Stimulated activated CD4-positive, alpha-beta T cell treated with anti-CD3 and anti-CD28 coated beads, Interleukin-15, amount 100 ng/mL, for 24 hours (primary cell): ENCODE results near the gene FCRLA.
"Not testable (repeated sequence)": the region's sequence is repeated elsewhere in the genome, so short reads cannot be mapped to it uniquely, and the experiment has no call there.

Source experiments
- DNase-seq: peaks from one replicate; pipeline ENCODE4 v3.0.0-alpha.2; 2020

The FCRLA gene

DNA sequence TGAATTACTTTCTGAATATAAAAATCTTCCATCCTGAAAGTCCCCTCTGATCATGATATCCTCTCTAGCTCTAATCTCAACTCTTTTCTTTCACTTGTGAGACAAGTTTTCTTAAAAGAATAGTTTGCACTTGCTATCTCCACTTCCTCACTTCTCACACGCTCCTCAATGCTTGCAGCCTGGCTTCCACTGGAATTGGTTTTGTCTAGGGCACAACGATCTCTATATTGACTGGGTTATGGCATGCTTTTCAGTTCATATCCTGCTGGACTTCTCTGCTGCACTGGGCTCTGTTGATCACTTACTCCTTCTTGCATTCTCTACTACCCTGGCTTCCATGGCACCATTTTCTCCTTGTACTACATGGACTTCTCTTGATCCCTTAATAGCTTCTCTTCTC is 474 bp downstream of the FCRLA start:
- DNase-seq = no peak

- no peak for DNase-seq
Observed at GRCh38 chr1:161709373-161709772, 2.3 kb downstream of the FCRLA start.

DNA sequence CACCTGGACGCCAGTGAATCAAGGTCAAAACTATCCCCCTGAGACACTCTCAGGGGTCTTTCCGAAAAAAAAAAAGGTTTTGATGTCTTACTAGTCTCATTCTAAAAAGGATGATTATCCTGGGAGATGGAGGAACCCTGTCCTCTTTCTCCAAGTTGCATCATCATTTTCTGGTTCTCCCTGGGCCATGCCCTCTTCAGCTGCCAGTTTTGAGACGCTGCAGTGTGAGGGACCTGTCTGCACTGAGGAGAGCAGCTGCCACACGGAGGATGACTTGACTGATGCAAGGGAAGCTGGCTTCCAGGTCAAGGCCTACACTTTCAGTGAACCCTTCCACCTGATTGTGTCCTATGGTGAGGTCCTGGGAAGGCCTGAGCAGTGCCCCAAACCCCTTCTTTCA is 3.5 kb downstream of the FCRLA start:
- DNase-seq = no peak

GRCh38 chr1:161718559-161719324 is 11.7 kb downstream of the FCRLA start:
- no peak for DNase-seq

- no peak for DNase-seq
Observed at GRCh38 chr1:161719325-161719611, 12.2 kb downstream of the FCRLA start.

- no peak for DNase-seq
Observed at GRCh38 chr1:161720422-161720821, 13.4 kb downstream of the FCRLA start.

DNA sequence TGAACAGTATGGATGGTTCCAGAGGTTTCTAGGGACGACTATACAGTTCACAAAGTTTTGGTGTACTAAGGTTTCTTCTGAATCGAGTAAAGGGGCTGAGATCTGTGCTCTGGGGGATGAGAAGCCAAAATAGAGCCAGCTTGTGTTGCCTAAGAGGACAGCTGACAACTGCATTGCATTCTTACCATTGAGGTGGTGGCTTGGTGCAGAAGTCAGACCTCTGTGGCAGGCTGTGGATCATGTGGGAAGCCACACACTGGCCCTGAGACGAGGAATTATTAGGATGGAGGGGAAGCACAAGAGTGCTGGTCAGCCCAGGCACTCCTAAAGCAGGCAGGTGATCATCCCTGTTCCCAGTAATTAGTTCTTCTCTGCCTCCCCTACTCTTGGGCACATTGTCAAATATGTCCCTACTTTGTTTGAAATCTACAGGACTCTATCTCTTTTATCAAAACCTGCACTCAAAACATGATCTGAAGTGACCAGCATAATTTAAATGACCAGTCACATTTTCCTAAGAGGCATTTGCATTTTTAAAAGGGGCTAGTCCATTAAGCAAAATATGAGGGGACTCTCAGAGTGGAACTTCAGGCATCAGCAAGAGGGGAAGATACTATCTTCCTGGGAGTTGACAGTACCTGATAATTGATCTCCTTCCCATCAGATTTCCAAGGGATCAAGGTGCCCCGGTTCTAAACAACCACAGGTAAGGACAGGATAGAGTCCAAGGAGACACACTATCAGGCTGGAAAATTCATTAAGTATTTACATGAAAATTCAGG is 14.1 kb downstream of the FCRLA start, which contains the start of gene FCRLB:
Gene FCRLB, plus strand, starts transcription at position 589 of the 782 bp plus-strand sequence. CDS start 1,129 bp downstream, outside the sequence.
- DNase-seq = no peak

- peak; percentile 20 for DNase-seq
Observed at GRCh38 chr1:161721738-161722343, 14.8 kb downstream of the FCRLA start.

GRCh38 chr1:161722406-161722805 is 15.4 kb downstream of the FCRLA start:
- no peak for DNase-seq

GRCh38 chr1:161723459-161724141 is 16.6 kb downstream of the FCRLA start:
- DNase-seq = no peak

- DNase-seq = not testable (repeated sequence)
Observed at GRCh38 chr1:161725258-161725907, 18.4 kb downstream of the FCRLA start.

DNA sequence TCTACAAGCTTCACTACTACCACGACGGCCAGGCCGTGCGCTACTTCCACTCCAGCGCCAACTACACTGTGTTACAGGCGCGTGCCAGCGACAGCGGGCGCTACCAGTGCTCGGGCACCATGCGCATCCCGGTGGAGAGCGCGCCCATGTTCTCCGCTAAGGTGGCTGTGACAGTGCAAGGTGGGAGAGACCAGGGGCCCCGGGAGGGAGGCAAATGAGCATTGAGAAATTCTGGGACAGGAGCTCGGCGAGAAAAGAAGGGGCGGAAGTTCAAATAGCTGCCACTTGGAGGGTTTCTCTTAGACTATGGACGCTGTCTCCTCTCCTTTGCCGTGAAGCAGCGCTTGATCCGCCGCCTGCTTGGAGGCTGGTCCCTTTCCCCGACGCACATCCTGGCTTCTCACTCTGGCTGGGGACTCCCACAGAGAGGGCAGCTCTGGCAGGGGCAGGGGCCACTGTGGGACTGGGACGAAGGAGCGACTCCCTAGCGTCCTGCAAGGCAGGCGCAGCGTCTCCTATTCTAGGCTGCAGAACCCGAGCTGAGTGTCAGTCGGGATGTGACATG is 19.0 kb downstream of the FCRLA start:
- peak; percentile 44 for DNase-seq

DNA sequence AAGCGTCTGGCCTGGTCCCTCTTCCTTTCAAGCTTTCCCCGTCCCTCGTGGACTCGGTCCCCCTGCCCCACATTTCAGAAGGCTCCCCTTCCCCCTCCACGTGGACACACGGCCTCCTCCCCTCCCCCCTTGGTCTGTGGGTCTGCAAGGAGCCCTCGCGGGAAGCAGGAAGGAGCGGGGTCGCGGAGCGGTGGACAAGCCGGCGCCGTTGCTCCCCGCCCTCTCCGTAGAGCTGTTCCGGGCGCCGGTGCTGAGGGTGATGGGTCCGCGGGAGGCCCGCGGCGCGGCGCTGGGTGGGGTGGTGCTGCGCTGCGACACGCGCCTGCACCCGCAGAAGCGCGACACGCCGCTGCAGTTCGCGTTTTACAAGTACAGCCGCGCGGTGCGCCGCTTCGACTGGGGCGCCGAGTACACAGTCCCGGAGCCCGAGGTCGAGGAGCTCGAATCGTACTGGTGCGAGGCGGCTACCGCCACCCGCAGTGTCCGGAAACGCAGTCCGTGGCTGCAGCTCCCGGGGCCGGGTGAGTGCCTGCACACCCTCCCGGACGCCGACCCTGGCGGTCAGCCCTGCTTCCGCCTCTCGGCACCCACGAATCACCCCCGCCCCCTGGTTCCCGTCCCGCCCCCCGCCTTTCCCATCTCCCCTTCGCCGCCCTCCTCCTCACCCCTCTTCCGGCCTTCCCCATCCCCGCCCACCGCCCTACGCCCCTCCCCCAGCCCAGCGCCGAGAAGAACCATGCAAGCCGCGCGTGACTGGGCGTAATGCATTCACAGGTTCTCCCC is 19.6 kb downstream of the FCRLA start:
- peak; percentile 75 for DNase-seq

DNA sequence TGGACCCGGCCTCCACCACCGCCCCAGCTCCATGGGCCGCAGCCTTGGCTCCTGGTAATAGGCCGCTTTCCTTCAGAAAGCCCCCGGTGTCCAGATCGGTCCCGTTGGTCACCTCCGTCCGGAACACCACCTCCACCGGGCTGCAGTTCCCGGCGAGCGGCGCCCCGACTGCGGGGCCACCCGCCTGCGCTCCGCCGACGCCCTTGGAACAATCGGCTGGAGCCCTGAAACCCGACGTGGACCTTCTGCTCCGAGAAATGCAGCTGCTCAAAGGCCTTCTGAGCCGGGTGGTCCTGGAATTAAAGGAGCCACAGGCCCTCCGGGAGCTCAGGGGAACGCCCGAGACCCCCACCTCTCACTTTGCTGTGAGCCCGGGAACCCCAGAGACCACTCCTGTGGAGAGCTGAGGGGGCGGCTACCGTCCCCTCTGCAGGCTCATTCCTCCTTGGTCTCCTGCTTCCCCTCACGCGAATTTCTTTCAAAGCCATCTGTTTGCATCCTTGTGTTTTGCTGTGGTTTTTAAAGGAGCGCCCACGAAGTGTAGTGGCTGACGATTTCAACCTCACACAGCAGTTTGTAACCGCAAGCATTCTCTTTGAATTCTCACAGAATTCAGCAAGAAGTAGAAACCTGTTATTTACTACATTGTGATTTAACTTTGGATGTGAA is 20.4 kb downstream of the FCRLA start:
- peak; percentile 38 for DNase-seq

DNA sequence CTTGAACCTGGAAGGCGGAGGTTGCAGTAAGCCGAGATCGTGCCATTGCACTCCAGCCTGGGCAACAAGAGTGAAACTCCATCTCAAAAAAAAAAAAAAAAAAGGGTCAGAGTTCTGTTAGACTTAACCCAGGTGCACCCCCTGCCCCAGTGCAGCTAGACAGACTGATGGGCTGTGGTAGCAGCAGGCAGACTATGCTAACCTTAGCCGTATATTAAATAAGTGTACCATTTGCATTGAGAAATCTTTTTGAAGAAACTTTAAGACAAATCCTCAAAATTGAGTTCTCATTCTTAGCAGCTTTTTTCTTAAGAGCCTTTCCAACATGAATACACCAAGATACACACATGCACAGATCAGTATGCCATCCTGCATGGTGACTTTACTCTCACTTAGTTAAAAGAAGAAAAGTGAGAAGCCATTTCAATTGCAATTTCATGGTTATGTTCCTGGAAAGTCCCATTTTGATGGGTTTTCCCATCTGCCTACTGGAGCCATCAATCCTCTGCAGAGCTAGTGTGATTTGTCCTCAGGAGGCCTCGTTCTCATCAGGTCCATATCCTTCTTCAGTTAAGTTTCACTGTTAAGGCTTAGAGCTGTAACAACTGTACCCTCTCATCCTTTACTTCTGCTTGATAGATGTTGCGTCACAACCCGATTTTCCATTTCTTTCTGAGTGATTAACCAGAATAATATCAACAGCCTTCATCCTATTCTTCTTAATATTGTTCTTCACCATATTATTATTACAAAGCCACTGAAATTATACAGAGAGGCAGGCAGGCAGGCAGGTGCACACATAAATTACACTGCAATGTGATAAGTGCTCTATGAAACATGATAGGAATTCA is 21.6 kb downstream of the FCRLA start:
- no peak for DNase-seq

DNA sequence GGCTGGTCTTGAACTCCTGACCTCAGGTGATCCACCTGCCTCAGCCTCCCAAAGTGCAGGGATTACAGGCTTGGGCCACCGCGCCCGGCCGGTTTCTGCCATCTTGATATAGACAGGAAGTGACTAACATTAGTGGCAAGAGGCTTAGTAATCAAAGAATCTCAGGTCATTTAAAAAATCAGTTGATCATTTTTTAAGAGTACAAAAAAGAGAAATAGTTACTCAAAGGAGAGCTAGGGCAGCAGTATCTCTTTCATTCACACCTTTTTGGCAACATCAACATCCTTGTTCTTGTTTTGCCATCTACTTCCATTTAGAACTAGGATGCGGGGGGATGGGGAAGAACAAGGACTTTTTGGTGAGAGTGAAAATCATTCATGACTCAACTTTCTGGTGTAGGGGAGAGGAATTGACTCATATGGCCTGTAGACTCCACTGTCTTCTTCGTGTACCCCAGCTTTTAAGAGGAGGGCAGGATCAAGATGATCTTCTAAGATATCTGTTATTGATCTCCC is 23.1 kb downstream of the FCRLA start:
- peak; percentile 53 for DNase-seq

DNA sequence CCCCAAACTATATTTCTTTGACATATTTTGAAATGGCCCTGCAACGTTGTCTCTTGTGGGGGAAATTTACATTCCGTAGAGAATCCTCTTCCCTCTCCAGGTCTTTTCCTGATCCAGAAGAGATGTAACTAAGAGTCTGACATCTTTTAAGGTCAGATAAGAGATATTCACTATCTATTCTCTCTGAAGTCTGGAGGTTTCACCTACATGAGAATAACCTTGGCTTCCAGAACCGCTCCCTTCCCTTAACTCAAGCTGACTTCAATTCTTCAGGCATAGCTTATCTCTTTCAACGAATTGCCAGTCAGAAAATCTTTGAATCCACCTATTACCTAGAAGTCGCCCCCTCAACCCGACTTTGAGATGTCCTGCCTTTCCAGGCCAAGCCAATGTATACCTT is 24.2 kb downstream of the FCRLA start:
- no peak for DNase-seq

DNA sequence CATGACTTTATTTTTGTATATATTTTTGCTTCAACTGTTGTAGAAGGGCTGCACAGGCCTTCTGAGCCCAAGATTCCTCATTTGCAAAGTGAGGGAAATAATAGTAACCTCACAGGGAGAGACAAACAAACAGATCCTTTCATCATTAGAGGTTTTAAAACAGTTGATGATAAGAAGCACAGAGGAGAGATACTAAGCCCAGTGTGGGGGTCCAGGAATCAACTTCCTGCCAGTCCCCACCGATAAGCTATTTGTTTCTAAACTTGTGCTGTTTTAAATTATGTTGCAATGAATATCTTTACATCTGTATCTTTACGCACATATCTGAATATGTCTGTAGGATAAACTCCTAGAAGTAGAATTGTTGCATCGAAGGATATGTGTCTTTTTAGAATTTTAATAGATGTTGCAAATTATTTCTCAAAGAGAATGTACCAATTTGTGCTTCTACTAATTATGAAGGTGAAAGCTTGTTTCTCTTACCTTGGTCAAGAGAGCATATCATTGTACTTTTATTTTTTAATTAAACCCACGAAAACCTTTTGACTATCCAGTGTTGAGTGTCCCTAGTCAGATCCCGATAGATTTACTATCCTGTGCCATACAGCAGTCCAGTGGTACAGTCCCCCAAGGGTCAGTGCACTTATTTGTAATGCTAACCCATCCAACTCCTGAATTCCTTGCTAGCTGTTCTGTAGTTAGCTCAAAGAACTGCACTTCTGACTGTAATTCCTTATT is 25.1 kb downstream of the FCRLA start:
- DNase-seq = no peak

DNA sequence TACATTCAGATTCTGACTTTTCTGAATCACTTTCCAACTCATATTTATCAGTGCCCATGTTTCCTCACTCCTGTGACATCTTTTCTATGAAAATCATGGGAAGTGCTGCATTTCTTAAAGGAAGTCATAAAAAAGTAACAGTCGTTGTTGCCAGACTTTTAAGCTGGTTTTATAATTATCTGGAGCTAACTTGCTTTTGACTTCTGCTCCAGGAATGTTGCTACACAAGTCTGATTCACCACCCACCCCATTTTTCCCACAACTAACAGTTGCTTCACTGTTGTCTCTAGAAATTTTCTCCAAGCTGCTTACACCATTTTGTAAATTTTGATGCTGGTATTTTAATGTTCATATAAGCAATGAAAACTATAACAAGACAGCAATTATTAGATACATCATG is 26.5 kb downstream of the FCRLA start:
- no peak for DNase-seq
